NCI-H1930 (cell line): Measurements from ENCODE around the gene IFITM10.

Experiments
- DNase-seq, 2 experiments: peaks; one replicate each; lab custom pipeline; 2025; lab: John Stamatoyannopoulos, UW

Gene IFITM10

GRCh38 chr11:1750481-1750839, at the start of gene IFITM10:
TSS of gene IFITM10 (minus strand) at chr11:1750595. CDS start at chr11:1750442, 153 bp downstream.
- no peak for DNase-seq

- no peak for DNase-seq
Observed at GRCh38 chr11:1797391-1798125, 47.2 kb upstream of the IFITM10 start.

- no peak for DNase-seq
Observed at GRCh38 chr11:1796413-1797011, 46.1 kb upstream of the IFITM10 start.

- no peak for DNase-seq
Observed at GRCh38 chr11:1793081-1793480, 42.7 kb upstream of the IFITM10 start.

GRCh38 chr11:1792461-1792860, 42.1 kb upstream of the IFITM10 start:
- DNase-seq = no peak

GRCh38 chr11:1791912-1792311, 41.5 kb upstream of the IFITM10 start:
- no peak for DNase-seq

- DNase-seq = no peak
Observed at GRCh38 chr11:1786466-1786865, 36.1 kb upstream of the IFITM10 start.

GRCh38 chr11:1785749-1786413, 35.5 kb upstream of the IFITM10 start:
- DNase-seq = no peak

- no peak for DNase-seq
Observed at GRCh38 chr11:1784761-1785650, 34.6 kb upstream of the IFITM10 start.

GRCh38 chr11:1783725-1784529, 33.5 kb upstream of the IFITM10 start:
- DNase-seq = no peak

GRCh38 chr11:1782831-1783724, 32.7 kb upstream of the IFITM10 start:
- DNase-seq = no peak

- no peak for DNase-seq
Observed at GRCh38 chr11:1782031-1782590, 31.7 kb upstream of the IFITM10 start.

- no peak for DNase-seq
Observed at GRCh38 chr11:1781593-1781975, 31.2 kb upstream of the IFITM10 start.

- no peak for DNase-seq
Observed at GRCh38 chr11:1780700-1781592, 30.6 kb upstream of the IFITM10 start.

- DNase-seq = no peak
Observed at GRCh38 chr11:1779806-1780699, 29.7 kb upstream of the IFITM10 start.

GRCh38 chr11:1779034-1779805, 28.8 kb upstream of the IFITM10 start:
- DNase-seq = no peak
